ENCODE results near the gene ABHD14A.

The ABHD14A gene

DNA sequence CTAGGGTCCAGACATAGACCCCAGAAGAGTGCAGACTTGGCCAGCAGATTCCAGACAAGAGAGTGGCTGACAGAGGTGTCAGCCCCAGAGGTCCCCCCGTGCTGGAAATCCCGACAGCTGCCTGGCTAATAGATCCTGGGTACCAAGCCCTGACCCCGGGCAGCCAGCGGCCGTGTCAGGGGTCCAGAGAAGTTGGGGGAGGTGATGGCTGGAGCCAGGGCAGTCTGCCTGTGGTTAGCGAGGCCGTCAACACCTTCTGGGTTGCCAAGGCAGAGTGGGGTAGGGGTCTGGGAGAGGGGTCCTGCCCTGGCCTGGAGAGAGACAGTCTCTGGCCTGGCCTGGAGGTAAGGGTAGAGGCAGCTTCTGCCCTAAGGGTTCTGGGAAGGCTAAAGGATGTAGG, 45.9 kb downstream of the ABHD14A start:
- DNase-seq = no peak

DNA sequence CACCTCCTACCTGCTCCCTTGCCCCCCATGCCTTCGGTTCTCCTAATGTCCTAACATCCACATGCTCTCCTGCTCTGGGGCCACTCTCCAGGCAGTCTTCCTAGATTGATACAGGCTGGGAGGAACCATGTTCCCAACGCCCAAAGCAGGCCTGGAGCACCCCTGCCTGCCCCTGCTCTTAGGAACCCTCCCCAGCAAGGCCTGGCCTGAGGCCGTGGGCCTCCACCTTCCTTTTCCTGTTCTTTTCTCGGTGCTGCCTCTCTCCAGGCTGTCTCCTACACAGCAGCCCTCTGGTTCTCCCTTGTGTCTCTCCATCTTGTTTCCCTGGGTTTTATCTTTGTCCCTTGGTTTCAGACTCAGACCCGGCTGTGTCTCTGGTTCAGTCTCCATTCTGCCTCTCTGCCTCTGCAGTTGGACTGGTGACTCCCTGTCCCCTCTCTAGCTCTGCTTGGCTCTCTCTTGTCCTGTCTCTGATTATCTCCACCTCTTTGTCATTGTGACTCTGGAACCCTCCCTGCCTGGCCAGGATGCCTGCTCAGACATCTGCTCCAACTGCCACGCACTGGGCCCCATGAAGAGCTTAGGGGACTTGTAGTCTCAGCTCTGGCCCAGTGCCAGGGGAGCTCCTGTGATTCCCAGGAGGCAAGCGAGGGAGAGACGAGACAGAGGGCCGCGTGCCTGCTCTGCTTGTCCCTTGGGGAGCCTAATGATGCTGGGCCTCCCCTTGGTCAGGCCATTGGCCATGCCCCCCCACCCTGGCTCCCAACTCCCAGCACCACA, 46.8 kb downstream of the ABHD14A start:
- peak in 1 of 14 donors; percentile 17 for DNase-seq

DNA sequence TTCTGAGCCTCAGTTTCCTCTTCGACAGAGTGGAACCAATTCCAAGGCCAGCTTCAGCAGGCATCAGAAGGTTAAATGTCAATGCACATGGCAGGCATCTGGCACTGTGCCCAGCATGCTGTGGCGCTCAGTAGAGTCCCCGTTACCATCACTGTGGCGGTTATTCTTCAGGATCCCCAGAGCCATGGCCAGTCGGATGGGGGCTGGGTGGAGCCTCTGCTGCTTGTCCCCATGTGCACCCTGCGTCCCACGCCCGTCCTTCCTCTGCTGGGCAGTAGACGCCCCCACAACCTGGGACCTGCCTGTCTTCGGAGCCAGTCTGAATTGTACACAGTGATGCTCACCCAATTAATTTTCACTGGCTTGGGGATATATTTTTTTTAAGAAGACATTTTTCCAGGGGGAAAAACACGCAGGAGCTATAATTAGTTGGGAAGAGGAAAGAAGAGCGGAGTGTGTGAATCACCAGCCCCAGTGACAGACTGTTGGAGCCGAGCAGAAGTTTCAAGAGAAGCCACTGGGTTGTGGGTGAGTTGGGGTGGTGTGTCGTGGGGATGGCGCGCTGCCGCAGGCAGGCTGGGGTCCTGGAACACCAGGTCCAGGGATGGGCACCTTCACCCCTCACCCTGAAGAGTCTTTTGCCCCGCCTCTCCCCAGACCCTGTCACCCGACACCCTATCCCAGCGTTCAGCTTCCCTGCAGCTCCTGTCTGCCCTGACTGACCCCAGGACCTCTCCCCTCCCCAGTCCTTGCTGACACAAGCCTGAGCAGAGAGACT, 47.6 kb downstream of the ABHD14A start:
- no peak for DNase-seq

DNA sequence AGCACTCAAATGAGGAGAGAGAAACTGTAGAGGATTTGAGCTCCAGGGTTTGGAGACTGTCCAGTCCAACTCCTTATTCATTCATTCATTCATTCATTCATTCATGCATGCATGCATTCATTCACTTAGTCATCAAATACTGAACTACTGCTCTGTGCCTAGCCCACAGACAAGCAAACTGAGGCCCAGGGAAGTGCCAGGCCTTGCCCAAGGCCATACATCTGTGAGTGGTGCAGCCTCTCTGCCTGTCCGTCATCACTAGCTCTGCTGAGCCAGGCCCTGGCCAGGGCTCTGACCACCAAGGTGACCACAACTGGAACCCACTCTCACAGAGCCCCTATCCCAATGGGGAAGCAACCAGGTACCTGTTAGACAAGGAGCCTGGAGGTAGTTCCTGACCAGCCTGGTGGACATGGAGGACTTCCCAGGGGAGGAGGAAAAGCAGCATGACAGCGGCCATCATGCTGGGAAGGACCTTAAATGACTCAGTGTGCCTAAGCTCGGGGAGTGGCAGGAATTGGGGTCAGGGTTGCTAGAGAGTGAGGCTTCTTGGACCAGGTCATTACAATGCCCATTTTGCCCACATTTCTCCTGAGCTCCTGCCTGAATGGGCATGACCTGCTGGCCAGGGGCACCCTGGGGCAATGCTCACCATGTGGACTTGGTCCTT, 48.4 kb downstream of the ABHD14A start:
- DNase-seq = no peak

DNA sequence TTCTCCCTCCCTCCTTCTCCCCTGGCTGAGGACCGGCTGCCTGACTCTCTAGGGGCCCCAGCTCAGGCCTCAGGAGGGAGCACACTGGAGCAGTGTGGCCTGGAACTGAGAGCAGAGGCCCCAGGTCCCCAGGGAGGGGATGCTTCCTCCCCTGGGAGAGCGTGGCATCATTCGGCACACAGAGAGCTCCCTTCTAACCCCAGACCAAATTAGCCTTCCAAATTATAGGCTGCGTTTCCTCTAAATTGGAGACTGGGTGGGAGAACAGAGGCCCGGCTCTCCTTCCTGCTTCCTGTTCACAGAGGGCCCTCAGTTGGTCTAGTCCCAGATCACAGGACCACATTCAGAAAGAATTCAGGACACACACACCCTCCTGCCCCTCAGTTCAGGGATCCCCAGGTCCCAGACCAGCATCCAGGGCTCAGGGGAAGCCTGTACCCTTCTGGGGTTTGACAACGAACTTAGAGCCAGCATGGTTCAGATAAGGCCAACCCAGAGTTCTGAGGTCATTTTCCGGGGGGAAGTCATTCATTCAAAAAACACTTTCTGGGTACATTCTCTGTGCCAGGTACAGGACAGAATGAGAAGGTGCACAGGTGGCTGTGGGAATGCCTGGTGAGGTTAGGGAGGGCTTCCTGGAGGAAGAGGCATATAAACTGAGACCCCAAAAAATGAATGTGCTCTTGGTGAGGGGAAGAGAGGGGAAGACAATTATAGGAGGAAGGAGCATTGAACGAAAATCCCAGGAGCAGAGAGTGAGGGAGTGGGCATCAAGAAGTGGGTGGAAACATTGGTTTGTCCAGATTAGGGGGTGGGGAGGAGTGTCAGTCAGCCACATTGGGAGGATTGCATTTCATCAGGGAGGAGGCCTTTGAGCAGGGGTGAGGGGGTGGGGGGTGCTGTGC, 49.2 kb downstream of the ABHD14A start:
- DNase-seq = no peak

DNA sequence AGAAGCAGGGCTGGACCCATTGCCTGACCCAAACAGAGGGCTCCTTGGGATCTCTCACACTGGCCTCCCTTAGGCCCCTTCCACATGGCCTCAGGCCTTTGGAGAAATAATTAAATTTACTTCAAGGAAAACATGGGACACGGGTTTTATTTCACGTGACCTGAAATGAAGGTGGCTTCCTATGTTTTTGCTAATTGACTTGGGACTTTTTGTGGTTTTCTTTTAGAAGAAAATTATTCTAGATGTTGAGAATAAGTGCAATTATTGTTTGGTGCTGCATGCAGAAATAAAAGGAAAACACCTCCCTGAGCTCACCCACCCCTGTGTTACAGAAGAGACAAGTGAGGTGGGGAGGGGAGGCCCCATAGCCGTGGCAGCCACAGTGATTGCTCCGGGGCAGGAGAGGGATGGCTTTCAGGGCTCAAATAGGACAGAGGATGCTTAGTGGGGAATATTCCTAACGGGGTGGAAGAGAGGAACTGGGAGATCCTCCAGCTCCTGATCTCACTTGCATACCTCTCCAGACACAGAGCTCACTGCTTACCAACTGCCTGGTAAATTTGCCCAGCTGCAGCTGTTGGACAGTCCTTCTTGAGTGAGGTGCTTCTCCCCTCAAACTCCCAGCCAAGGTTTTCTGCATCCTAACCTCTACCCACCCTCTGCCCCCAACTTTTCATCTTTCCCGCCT, 50.0 kb downstream of the ABHD14A start:
- DNase-seq = no peak

DNA sequence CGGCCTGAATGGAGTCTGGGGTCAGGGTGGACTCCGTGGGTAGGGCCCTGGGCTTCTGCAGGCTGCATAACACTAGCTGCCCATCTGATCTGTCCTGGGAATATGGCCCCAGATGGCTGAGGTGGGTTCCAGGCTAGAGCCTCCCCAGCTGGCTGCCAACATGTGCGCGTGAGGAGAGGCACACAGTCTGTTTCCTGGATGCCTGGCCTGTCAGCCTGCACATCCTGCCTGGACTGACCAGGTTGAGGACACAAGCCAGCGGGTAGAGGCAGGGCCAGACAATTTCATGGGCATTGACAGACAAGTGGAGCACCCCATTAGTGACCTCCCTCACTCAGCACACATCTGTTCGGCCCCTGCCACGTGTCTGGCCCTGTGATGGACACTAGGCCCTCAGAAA, 50.6 kb downstream of the ABHD14A start:
- DNase-seq = peak in 1 of 14 donors; percentile 46

DNA sequence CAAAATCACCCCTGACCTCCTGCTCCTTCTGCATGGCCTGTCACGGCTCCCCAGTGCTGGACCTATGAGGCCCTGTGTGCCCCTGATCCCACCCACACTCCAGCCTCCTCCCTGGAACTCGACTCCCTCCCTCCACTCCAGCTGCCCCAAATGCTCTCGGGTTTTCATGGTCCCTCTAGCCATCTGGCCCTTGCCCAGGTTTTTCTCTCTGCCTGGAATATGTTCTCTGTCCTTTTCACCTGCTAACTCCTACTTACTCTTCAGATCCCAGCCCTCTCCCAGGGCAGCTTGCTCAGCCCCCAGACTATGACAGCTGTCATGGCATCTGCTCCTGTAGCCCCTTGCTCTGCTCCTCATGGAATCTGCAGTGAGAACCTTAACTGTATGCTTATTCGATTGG, 51.2 kb downstream of the ABHD14A start:
- peak in 1 of 14 donors; percentile 52 for DNase-seq

DNA sequence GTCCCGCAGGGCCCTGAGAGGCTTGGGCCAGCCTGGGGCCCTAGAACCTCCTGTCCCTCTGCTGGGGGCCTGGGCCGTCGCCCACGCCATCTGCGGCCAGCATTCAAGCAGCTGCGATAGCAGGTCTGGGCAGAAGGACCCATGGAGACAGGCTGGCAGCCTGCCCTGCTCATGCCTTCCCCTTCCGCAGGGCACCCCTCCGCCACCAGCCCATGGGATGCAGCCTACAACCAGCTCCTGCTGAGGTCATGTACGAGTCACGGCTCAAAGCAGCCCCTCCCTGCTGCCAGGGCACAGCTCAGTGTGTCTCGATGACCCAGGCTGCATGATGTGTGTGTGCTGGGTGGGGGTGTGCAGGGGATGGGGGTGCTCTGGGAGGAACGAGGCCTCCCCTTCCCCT, 53.7 kb downstream of the ABHD14A start:
- peak in 11 of 14 donors; percentile 28 to 93 (median 49) for DNase-seq

DNA sequence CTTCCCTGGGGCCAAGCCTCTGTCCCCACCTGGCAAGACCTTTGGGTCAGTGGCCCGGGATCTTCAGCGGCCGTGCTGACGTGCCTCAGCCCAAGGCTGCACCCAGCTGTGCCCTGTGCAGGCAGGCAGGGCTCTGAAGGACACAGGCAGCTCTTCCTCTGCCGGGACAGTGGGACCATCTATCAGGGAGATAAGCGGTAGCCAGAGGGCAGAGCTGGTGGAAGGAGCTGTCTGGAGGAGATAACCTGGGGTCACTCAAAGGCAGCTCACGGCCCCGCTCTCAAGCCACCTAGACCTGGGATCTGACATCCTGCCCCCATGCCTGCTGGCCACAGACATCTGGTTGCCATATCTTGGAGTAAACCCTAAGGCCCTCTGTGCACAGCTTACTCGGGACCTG, 54.2 kb downstream of the ABHD14A start:
- peak in 1 of 14 donors; percentile 56 for DNase-seq

DNA sequence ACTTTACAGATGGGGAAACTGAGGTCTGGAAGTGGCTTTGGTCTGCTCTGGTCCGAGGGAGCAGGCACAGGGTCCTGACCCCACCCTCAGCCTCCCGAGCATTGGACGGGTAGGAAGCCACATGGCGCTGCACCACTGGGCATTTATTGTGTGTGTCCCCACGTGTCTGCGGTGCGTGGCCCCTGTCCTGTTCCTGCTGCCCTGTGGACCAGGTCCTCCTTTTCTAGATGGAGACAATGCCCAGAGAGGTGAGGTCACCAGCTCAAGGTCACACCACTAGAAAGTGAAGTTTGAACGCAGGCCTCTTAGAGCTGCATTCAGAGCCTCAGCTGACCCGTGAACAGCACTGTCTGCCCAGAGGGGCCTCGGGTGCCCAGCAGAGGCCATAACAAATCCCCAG, 54.7 kb downstream of the ABHD14A start:
- no peak for DNase-seq

Data from C1 segment of cervical spinal cord (tissue), 14 donors.